K562 (cell line): Measurements from ENCODE around the gene COX6B1. TPM values are rescaled to one million over a fixed set of nuclear protein-coding genes. Genes with fewer than 3 reads are reported as not detected.

Experiments
- EP400 ChIP-seq: fragments of 450-650 bp; IDR thresholded peaks from 2 replicates; pipeline ENCODE4 v1.6.1; 2017; ENCODE audit warnings: antibody characterized with exemption, mild to moderate bottlenecking, moderate library complexity
- FOXA3 ChIP-seq, 2 experiments: fragments of 450-650 bp in 1 of 2; sonication (generic) in 1 of 2; formaldehyde crosslinking; IDR thresholded peaks in 1 of 2; conservative IDR thresholded peaks in 1 of 2; 2 replicates each; pipeline versions ENCODE4 v1.4.0 to v1.8.0; 2020 to 2022; ENCODE audit warnings: mild to moderate bottlenecking in 2 of 2, missing genetic modification reagents in 1 of 2
- HDAC8 ChIP-seq: fragments of 450-650 bp; IDR thresholded peaks from 2 replicates; pipeline ENCODE4 v1.6.1; 2016; ENCODE audit warnings: mild to moderate bottlenecking, missing genetic modification characterization, moderate library complexity, missing compliant biosample characterization
- RBM14 ChIP-seq: fragments of 200-400 bp; formaldehyde crosslinking; IDR thresholded peaks from 2 replicates; pipeline ENCODE4 v1.6.1; 2018; ENCODE audit warnings: low read depth, mild to moderate bottlenecking, low read length, moderate library complexity, borderline replicate concordance; ENCODE audit not compliant: insufficient read depth
- RCOR1 ChIP-seq, 2 experiments: IDR thresholded peaks; 2 replicates each; pipeline ENCODE4 v1.6.1; 2012; ENCODE audit warnings: low read depth in 2 of 2, low read length in 2 of 2, borderline replicate concordance in 1 of 2, improper control_type of control experiment in 1 of 2
- polyA plus RNA-seq, 8 experiments: library from polyadenylated mRNA; depleted of rRNA in 4 of 8; stranded (reverse) in 5 of 8; unstranded in 3 of 8; fragments of >200 nt; fragmentation: Nextera tagmentation in 2 of 8; fragmentation: Illumina TruSeq in 1 of 8; extraction: Ambion mirVana in 2 of 8; extraction: Trizol in 1 of 8; gene quantifications; 2 replicates each; pipeline versions ENCODE4 v1.2.1 to v1.2.3, GENCODE V29; 2011 to 2014; ENCODE audit warnings: inconsistent platforms in 1 of 8, missing spikeins in 1 of 8
- total RNA-seq, 7 experiments: library from RNA; depleted of rRNA in 6 of 7; stranded (reverse); fragments of >200 nt in 6 of 7; fragmentation: Illumina TruSeq in 2 of 7; extraction: Trizol in 2 of 7; gene quantifications; 2 replicates each; pipeline versions ENCODE4 v1.2.1 to v1.2.3, GENCODE V29; 2011 to 2021; ENCODE audit warnings: low replicate concordance in 1 of 7
- TF ChIP-seq, protein P1 (sequence below): fragments of 250-450 bp; sonication (Bioruptor Pico); IDR thresholded peaks from 2 replicates; pipeline ENCODE4 v1.9.0; 2021; ENCODE audit warnings: mild to moderate bottlenecking, inconsistent platforms
- TF ChIP-seq, protein P2 (sequence below): fragments of 450-650 bp; IDR thresholded peaks from 2 replicates; pipeline ENCODE4 v1.6.1; 2016; ENCODE audit warnings: antibody characterized with exemption
- TF ChIP-seq, protein P3 (sequence below): IDR thresholded peaks from 2 replicates; pipeline ENCODE4 v1.6.1; 2011; ENCODE audit not compliant: insufficient read length; ENCODE audit errors: extremely low read depth
- TF ChIP-seq, protein P4 (sequence below), 2 experiments: fragments of 450-650 bp in 1 of 2; sonication (generic) in 1 of 2; formaldehyde crosslinking in 1 of 2; IDR thresholded peaks in 1 of 2; conservative IDR thresholded peaks in 1 of 2; 2 replicates each; pipeline versions ENCODE4 v1.6.1 to v1.8.1; 2016 to 2023; ENCODE audit warnings: mild to moderate bottlenecking in 2 of 2, moderate library complexity in 2 of 2, inconsistent platforms in 1 of 2, missing genetic modification reagents in 1 of 2
- TF ChIP-seq, protein P5 (sequence below): fragments of 250-450 bp; sonication (Bioruptor Pico); IDR thresholded peaks from 2 replicates; pipeline ENCODE4 v1.6.1; 2021; ENCODE audit warnings: mild to moderate bottlenecking
- TF ChIP-seq, protein P6 (sequence below), 3 experiments: IDR thresholded peaks in 2 of 3; conservative IDR thresholded peaks in 1 of 3; 2 replicates each; pipeline ENCODE4 v1.5.1; 2011 to 2012; ENCODE audit warnings: low read length in 3 of 3, mild to moderate bottlenecking in 3 of 3, control low read depth in 2 of 3, improper control_type of control experiment in 1 of 3, inconsistent platforms in 1 of 3, low read depth in 1 of 3, mixed read lengths in 1 of 3, moderate library complexity in 1 of 3; ENCODE audit not compliant: insufficient read depth in 2 of 3

Gene COX6B1
- total and polyA plus RNA-seq, 9 of the 15 experiments (the other 6 are each of a cell fraction or from before 2014, with no cell fraction given), result 777 to 2,393 (median 1,219) TPM

DNA sequence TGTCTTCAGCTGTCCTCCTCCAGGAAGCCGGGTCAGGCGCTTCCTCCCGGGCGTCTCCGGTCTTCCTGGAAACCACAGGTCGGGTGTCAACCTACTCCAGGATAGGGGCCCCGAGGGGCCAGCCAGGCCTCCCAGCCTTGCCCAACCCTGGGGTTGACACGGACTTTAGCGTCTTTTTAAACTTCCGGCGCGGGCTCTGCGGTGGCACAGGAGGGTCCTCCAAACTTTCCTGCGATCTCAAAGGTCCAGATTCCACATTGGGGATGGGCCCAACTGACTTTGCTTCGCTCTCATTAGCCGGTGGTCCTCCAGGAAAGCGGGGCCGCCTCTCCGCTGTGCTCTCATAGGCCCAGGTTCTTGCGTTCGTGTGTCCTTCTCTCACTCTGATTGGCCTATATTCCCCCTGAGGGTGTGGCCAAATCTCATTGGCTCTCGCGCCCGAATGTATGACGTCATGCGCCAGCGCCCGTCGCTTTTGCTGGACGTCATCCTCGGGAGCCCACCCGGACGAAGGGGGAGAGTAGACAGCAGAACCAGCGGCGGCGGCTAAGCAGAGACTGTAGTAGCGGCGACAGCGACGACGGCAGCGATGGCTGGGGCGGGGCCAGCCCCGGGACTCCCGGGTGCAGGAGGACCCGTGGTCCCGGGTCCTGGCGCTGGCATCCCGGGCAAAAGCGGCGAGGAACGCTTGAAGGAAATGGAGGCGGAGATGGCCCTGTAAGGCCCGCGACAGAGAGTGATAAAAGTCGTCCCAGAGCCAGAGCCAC lies 19.4 kb upstream of the COX6B1 start, which contains the start of gene RBM42 (continued):
- TF ChIP-seq, protein P1, sequence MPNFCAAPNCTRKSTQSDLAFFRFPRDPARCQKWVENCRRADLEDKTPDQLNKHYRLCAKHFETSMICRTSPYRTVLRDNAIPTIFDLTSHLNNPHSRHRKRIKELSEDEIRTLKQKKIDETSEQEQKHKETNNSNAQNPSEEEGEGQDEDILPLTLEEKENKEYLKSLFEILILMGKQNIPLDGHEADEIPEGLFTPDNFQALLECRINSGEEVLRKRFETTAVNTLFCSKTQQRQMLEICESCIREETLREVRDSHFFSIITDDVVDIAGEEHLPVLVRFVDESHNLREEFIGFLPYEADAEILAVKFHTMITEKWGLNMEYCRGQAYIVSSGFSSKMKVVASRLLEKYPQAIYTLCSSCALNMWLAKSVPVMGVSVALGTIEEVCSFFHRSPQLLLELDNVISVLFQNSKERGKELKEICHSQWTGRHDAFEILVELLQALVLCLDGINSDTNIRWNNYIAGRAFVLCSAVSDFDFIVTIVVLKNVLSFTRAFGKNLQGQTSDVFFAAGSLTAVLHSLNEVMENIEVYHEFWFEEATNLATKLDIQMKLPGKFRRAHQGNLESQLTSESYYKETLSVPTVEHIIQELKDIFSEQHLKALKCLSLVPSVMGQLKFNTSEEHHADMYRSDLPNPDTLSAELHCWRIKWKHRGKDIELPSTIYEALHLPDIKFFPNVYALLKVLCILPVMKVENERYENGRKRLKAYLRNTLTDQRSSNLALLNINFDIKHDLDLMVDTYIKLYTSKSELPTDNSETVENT, result peak; percentile 52; the same call in 1 of the 2 replicates
- TF ChIP-seq, protein P2, sequence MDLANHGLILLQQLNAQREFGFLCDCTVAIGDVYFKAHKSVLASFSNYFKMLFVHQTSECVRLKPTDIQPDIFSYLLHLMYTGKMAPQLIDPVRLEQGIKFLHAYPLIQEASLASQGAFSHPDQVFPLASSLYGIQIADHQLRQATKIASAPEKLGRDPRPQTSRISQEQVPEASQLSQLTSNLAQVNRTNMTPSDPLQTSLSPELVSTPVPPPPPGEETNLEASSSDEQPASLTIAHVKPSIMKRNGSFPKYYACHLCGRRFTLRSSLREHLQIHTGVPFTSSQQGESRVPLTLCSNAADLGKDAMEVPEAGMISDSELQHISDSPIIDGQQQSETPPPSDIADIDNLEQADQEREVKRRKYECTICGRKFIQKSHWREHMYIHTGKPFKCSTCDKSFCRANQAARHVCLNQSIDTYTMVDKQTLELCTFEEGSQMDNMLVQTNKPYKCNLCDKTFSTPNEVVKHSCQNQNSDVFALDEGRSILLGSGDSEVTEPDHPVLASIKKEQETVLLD, result no peak
- TF ChIP-seq, protein P3, sequence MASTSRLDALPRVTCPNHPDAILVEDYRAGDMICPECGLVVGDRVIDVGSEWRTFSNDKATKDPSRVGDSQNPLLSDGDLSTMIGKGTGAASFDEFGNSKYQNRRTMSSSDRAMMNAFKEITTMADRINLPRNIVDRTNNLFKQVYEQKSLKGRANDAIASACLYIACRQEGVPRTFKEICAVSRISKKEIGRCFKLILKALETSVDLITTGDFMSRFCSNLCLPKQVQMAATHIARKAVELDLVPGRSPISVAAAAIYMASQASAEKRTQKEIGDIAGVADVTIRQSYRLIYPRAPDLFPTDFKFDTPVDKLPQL, result no peak
- TF ChIP-seq HDAC8 (tag) (no peak), RCOR1 (IDR thresholded peaks at IDR 0.05; ENCODE audit: borderline replicate concordance in 1 of 2, low read depth in 2 of 2, low read length in 2 of 2) (peak in 1 of 2 experiments; percentile 50; a peak in 1 of 4 replicates), EP400 (peak; percentile 89), FOXA3 (CRISPR knock-in tag; conservative IDR thresholded peaks at IDR 0.05 in 1 of 2, IDR thresholded peaks at IDR 0.05 in 1 of 2) (no peak; a peak in 1 of 4 replicates), RBM14 (no peak)
- TF ChIP-seq, protein P4, sequence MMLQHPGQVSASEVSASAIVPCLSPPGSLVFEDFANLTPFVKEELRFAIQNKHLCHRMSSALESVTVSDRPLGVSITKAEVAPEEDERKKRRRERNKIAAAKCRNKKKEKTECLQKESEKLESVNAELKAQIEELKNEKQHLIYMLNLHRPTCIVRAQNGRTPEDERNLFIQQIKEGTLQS (IDR thresholded peaks at IDR 0.05), result peak; percentile 100
- TF ChIP-seq, protein P4 (CRISPR knock-in tag; conservative IDR thresholded peaks at IDR 0.05), result no peak
- TF ChIP-seq, protein P5, sequence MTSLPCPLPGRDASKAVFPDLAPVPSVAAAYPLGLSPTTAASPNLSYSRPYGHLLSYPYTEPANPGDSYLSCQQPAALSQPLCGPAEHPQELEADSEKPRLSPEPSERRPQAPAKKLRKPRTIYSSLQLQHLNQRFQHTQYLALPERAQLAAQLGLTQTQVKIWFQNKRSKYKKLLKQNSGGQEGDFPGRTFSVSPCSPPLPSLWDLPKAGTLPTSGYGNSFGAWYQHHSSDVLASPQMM (CRISPR knock-in tag), result no peak
- TF ChIP-seq, protein P6, sequence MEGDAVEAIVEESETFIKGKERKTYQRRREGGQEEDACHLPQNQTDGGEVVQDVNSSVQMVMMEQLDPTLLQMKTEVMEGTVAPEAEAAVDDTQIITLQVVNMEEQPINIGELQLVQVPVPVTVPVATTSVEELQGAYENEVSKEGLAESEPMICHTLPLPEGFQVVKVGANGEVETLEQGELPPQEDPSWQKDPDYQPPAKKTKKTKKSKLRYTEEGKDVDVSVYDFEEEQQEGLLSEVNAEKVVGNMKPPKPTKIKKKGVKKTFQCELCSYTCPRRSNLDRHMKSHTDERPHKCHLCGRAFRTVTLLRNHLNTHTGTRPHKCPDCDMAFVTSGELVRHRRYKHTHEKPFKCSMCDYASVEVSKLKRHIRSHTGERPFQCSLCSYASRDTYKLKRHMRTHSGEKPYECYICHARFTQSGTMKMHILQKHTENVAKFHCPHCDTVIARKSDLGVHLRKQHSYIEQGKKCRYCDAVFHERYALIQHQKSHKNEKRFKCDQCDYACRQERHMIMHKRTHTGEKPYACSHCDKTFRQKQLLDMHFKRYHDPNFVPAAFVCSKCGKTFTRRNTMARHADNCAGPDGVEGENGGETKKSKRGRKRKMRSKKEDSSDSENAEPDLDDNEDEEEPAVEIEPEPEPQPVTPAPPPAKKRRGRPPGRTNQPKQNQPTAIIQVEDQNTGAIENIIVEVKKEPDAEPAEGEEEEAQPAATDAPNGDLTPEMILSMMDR (IDR thresholded peaks at IDR 0.05 in 2 of 3, conservative IDR thresholded peaks at IDR 0.05 in 1 of 3; ENCODE audit: insufficient read depth in 2 of 3, low read depth in 1 of 3, low read length in 3 of 3), result no peak
